ENCODE data around the gene CDHR1. TPM values are rescaled to one million over a fixed set of nuclear protein-coding genes. Genes with fewer than 3 reads are reported as not detected.

CDHR1 gene
- total and polyA plus RNA-seq, 2 donors (not counting 1 experiment from before 2014, with no cell fraction given) = 0.05 TPM; not detected in 1

- no peak within 1 kb of the TSS for H3K9ac ChIP-seq (ENCODE audit: insufficient read depth, low read length)
- H2AFZ ChIP-seq (ENCODE audit: low read length) = no peak within 1 kb of the TSS
- no peaks in the 10 kb centered on the region for H3K9me3 ChIP-seq (ENCODE audit: control insufficient read depth, insufficient read depth, low read depth, low read length)
- H3K27me3 ChIP-seq (ENCODE audit: control insufficient read depth, insufficient read depth, low read length) = no peaks in the 10 kb centered on the region
- H3K36me3 ChIP-seq (ENCODE audit: control insufficient read depth, insufficient read depth, low read length) = no peaks in the 10 kb centered on the region
- H3K4me1 ChIP-seq (ENCODE audit: control insufficient read depth, extremely low read depth, insufficient read depth, low read length) = no peaks in the 10 kb centered on the region
- H4K20me1 ChIP-seq (ENCODE audit: control insufficient read depth, extremely low read depth, insufficient read depth, low read length) = no peaks in the 10 kb centered on the region
- no peak for TF ChIP-seq EZH2 (IDR thresholded peaks at IDR 0.05; ENCODE audit: low read length, missing control alignments)
- TF ChIP-seq, protein P1, sequence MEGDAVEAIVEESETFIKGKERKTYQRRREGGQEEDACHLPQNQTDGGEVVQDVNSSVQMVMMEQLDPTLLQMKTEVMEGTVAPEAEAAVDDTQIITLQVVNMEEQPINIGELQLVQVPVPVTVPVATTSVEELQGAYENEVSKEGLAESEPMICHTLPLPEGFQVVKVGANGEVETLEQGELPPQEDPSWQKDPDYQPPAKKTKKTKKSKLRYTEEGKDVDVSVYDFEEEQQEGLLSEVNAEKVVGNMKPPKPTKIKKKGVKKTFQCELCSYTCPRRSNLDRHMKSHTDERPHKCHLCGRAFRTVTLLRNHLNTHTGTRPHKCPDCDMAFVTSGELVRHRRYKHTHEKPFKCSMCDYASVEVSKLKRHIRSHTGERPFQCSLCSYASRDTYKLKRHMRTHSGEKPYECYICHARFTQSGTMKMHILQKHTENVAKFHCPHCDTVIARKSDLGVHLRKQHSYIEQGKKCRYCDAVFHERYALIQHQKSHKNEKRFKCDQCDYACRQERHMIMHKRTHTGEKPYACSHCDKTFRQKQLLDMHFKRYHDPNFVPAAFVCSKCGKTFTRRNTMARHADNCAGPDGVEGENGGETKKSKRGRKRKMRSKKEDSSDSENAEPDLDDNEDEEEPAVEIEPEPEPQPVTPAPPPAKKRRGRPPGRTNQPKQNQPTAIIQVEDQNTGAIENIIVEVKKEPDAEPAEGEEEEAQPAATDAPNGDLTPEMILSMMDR (conservative IDR thresholded peaks at IDR 0.05 in 1 of 2, IDR thresholded peaks at IDR 0.05 in 1 of 2; ENCODE audit: low read depth in 1 of 2, low read length in 2 of 2) = no peak
- H3K4me3 ChIP-seq (replicated peaks in 1 of 4; ENCODE audit: control extremely low read depth in 1 of 4, insufficient read depth in 1 of 4, low read depth in 3 of 4, low read length in 4 of 4) = no peak within 1 kb of the TSS
- H3K27ac ChIP-seq (ENCODE audit: insufficient read depth, low read length) = no peak within 1 kb of the TSS
- no peaks in the 10 kb centered on the region for H3K79me2 ChIP-seq (ENCODE audit: control insufficient read depth, insufficient read depth, low read length)
- no peak within 1 kb of the TSS for H3K4me2 ChIP-seq (ENCODE audit: extremely low read depth, insufficient read depth, low read length)
- no peak for DNase-seq (ENCODE audit: low read depth in 2 of 2)
Observed at GRCh38 chr10:84173501-84173929, 20.8 kb upstream of the CDHR1 start, which contains the start of gene GPR15LG. GPR15LG (plus strand) TSS chr10:84173801; CDS start chr10:84173852, 51 bp downstream.

DNA sequence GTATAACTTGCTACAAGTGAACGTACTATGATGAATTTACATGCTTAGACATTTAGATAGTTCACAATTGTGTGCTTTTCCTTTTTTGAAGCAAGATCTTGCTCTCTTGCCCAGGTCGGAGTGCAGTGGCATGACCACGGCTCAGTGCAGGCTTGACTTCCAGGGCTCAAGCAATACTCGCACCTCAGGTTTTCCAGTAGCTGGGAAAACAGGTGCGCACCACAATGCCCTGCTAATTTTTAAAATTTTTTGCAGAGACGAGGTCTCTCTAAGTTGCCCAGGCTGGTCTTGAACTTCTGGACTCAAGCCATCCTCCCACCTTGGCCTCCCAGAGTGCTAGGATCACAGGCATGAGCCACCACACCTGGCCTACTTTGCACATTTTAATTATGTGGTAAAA, 18.9 kb upstream of the CDHR1 start:
- Histone ChIP-seq H3K4me1 (ENCODE audit: control insufficient read depth, extremely low read depth, insufficient read depth, low read length) (no peaks in the 10 kb centered on the region), H3K36me3 (ENCODE audit: control insufficient read depth, insufficient read depth, low read length) (no peaks in the 10 kb centered on the region), H2AFZ (ENCODE audit: low read length) (no peak overlapping the region), H3K27ac (ENCODE audit: insufficient read depth, low read length) (no peak overlapping the region), H3K79me2 (ENCODE audit: control insufficient read depth, insufficient read depth, low read length) (no peaks in the 10 kb centered on the region), H4K20me1 (ENCODE audit: control insufficient read depth, extremely low read depth, insufficient read depth, low read length) (no peaks in the 10 kb centered on the region), H3K4me2 (ENCODE audit: extremely low read depth, insufficient read depth, low read length) (no peak overlapping the region), H3K9ac (ENCODE audit: insufficient read depth, low read length) (no peak overlapping the region), H3K9me3 (ENCODE audit: control insufficient read depth, insufficient read depth, low read depth, low read length) (no peaks in the 10 kb centered on the region), H3K4me3 (replicated peaks in 1 of 4; ENCODE audit: control extremely low read depth in 1 of 4, insufficient read depth in 1 of 4, low read depth in 3 of 4, low read length in 4 of 4) (no peak overlapping the region), H3K27me3 (ENCODE audit: control insufficient read depth, insufficient read depth, low read length) (no peaks in the 10 kb centered on the region)
- no peak for DNase-seq (ENCODE audit: low read depth in 2 of 2)
- TF ChIP-seq, protein P1 (conservative IDR thresholded peaks at IDR 0.05 in 1 of 2, IDR thresholded peaks at IDR 0.05 in 1 of 2; ENCODE audit: low read depth in 1 of 2, low read length in 2 of 2) = no peak
- no peak for TF ChIP-seq EZH2 (IDR thresholded peaks at IDR 0.05; ENCODE audit: low read length, missing control alignments)

GRCh38 chr10:84176351-84176750, 18.0 kb upstream of the CDHR1 start:
- Histone ChIP-seq H3K27me3 (ENCODE audit: control insufficient read depth, insufficient read depth, low read length) (no peaks in the 10 kb centered on the region), H3K4me3 (replicated peaks in 1 of 4; ENCODE audit: control extremely low read depth in 1 of 4, insufficient read depth in 1 of 4, low read depth in 3 of 4, low read length in 4 of 4) (no peak overlapping the region), H2AFZ (ENCODE audit: low read length) (no peak overlapping the region), H4K20me1 (ENCODE audit: control insufficient read depth, extremely low read depth, insufficient read depth, low read length) (no peaks in the 10 kb centered on the region), H3K79me2 (ENCODE audit: control insufficient read depth, insufficient read depth, low read length) (no peaks in the 10 kb centered on the region), H3K4me2 (ENCODE audit: extremely low read depth, insufficient read depth, low read length) (no peak overlapping the region), H3K9me3 (ENCODE audit: control insufficient read depth, insufficient read depth, low read depth, low read length) (no peaks in the 10 kb centered on the region), H3K9ac (ENCODE audit: insufficient read depth, low read length) (no peak overlapping the region), H3K36me3 (ENCODE audit: control insufficient read depth, insufficient read depth, low read length) (no peaks in the 10 kb centered on the region), H3K27ac (ENCODE audit: insufficient read depth, low read length) (no peak overlapping the region), H3K4me1 (ENCODE audit: control insufficient read depth, extremely low read depth, insufficient read depth, low read length) (no peaks in the 10 kb centered on the region)
- DNase-seq (ENCODE audit: low read depth in 2 of 2) = no peak
- TF ChIP-seq, protein P1 (conservative IDR thresholded peaks at IDR 0.05 in 1 of 2, IDR thresholded peaks at IDR 0.05 in 1 of 2; ENCODE audit: low read depth in 1 of 2, low read length in 2 of 2) = no peak
- TF ChIP-seq EZH2 (IDR thresholded peaks at IDR 0.05; ENCODE audit: low read length, missing control alignments) = no peak
